Skeletal muscle tissue (tissue), 4 donors: ENCODE measurements around the gene SRSF1. TPM values are rescaled to one million over a fixed set of nuclear protein-coding genes. Genes with fewer than 3 reads are reported as not detected.
"Not testable (repeated sequence)": the region's sequence is repeated elsewhere in the genome, so short reads cannot be mapped to it uniquely, and the experiment has no call there.

Source experiments
- H3K27ac ChIP-seq: one replicate; pipeline ENCODE4 v1.7.0; 2013; ENCODE audit warnings: mild to moderate bottlenecking, low read depth, low read length, inconsistent platforms
- H3K27me3 ChIP-seq, 3 donors: one replicate each; pipeline ENCODE4 v1.7.0; 2013; ENCODE audit warnings: low read length in 3 of 3; ENCODE audit not compliant: control insufficient read depth in 3 of 3, insufficient read depth in 3 of 3
- H3K36me3 ChIP-seq, 3 donors: one replicate each; pipeline ENCODE4 v1.7.0; 2013; ENCODE audit warnings: low read length in 3 of 3; ENCODE audit not compliant: control insufficient read depth in 3 of 3, insufficient read depth in 3 of 3
- H3K4me1 ChIP-seq, 3 donors: one replicate each; pipeline ENCODE4 v1.7.0; 2013; ENCODE audit warnings: low read length in 3 of 3, mild to moderate bottlenecking in 3 of 3; ENCODE audit not compliant: control insufficient read depth in 3 of 3, insufficient read depth in 3 of 3
- H3K4me3 ChIP-seq, 3 donors: one replicate each; pipeline ENCODE4 v1.7.0; 2013; ENCODE audit warnings: low read length in 3 of 3
- H3K9ac ChIP-seq, 3 donors: one replicate each; pipeline ENCODE4 v1.7.0; 2013; ENCODE audit warnings: low read length in 3 of 3, mild to moderate bottlenecking in 3 of 3, moderate library complexity in 2 of 3, low read depth in 1 of 3
- H3K9me3 ChIP-seq, 3 donors: one replicate each; pipeline ENCODE4 v1.7.0; 2013; ENCODE audit warnings: low read length in 3 of 3; ENCODE audit not compliant: control insufficient read depth in 3 of 3
- total RNA-seq: library from RNA; depleted of rRNA; stranded (reverse); fragments of >200 nt; gene quantifications from one replicate; pipeline ENCODE4 v1.2.3, GENCODE V29; 2014
- donor health status: Osteomylitis.

The SRSF1 gene
- total RNA-seq, 1 donor from 2014 or later, result 224 TPM

GRCh38 chr17:58046239-58047094, 39.4 kb upstream of the SRSF1 start:
- Histone ChIP-seq H3K4me1 (no peaks in the 10 kb centered on the region), H3K4me3 (no peak overlapping the region), H3K27ac (no peak overlapping the region), H3K27me3 (peaks cover 0 to 3% (median 0%) of the 10 kb centered on the region in 3 donors), H3K9ac (no peak overlapping the region), H3K36me3 (no peaks in the 10 kb centered on the region), H3K9me3 (no peaks in the 10 kb centered on the region)

- not testable (repeated sequence) for H3K4me3 ChIP-seq, H3K4me1 ChIP-seq, H3K9ac ChIP-seq, H3K9me3 ChIP-seq, H3K27ac ChIP-seq, H3K36me3 ChIP-seq, H3K27me3 ChIP-seq
Measured at GRCh38 chr17:58044256-58044655, 37.2 kb upstream of the SRSF1 start.

- Histone ChIP-seq H3K9ac (no peak overlapping the region), H3K27me3 (peaks cover 0 to 6% (median 0%) of the 10 kb centered on the region in 3 donors), H3K4me1 (no peaks in the 10 kb centered on the region), H3K36me3 (no peaks in the 10 kb centered on the region), H3K27ac (no peak overlapping the region), H3K9me3 (no peaks in the 10 kb centered on the region), H3K4me3 (no peak overlapping the region)
Measured at GRCh38 chr17:58043221-58044181, 36.5 kb upstream of the SRSF1 start.

- Histone ChIP-seq H3K36me3 (no peaks in the 10 kb centered on the region), H3K27me3 (peaks cover 0 to 6% (median 0%) of the 10 kb centered on the region in 3 donors), H3K9ac (no peak overlapping the region), H3K9me3 (no peaks in the 10 kb centered on the region), H3K27ac (no peak overlapping the region), H3K4me1 (no peaks in the 10 kb centered on the region), H3K4me3 (no peak overlapping the region)
Measured at GRCh38 chr17:58041161-58041560, 34.1 kb upstream of the SRSF1 start.

- Histone ChIP-seq H3K9me3 (no peaks in the 10 kb centered on the region), H3K27me3 (peaks cover 0 to 6% (median 0%) of the 10 kb centered on the region in 3 donors), H3K4me3 (no peak overlapping the region), H3K9ac (no peak overlapping the region), H3K36me3 (no peaks in the 10 kb centered on the region), H3K4me1 (no peaks in the 10 kb centered on the region), H3K27ac (no peak overlapping the region)
Measured at GRCh38 chr17:58040386-58040785, 33.3 kb upstream of the SRSF1 start.

GRCh38 chr17:58039975-58040374, 32.9 kb upstream of the SRSF1 start:
- Histone ChIP-seq H3K36me3 (no peaks in the 10 kb centered on the region), H3K27ac (no peak overlapping the region), H3K9me3 (no peaks in the 10 kb centered on the region)

GRCh38 chr17:58032691-58033415, 25.8 kb upstream of the SRSF1 start:
- Histone ChIP-seq H3K9me3 (no peaks in the 10 kb centered on the region), H3K27me3 (peaks cover 0 to 3% (median 0%) of the 10 kb centered on the region in 3 donors), H3K36me3 (no peaks in the 10 kb centered on the region), H3K27ac (no peak overlapping the region), H3K9ac (no peak overlapping the region), H3K4me1 (no peaks in the 10 kb centered on the region), H3K4me3 (no peak overlapping the region)

More at GRCh38 chr17:58039975-58040374, 32.9 kb upstream of the SRSF1 start:
- Histone ChIP-seq H3K4me1 (no peaks in the 10 kb centered on the region), H3K4me3 (no peak overlapping the region), H3K27me3 (peaks cover 0 to 6% (median 0%) of the 10 kb centered on the region in 3 donors), H3K9ac (no peak overlapping the region)

- H3K4me1 ChIP-seq, result no peaks in the 10 kb centered on the region
- no peaks in the 10 kb centered on the region for H3K9me3 ChIP-seq
- peaks cover 0 to 5% (median 3%) of the 10 kb centered on the region in 3 donors for H3K27me3 ChIP-seq
- H3K36me3 ChIP-seq, result no peaks in the 10 kb centered on the region
- no peak overlapping the region for H3K4me3 ChIP-seq
- H3K27ac ChIP-seq, result no peak overlapping the region
- no peak overlapping the region for H3K9ac ChIP-seq
Measured at GRCh38 chr17:58028578-58028977, 21.5 kb upstream of the SRSF1 start.

- Histone ChIP-seq H3K36me3 (no peaks in the 10 kb centered on the region), H3K27ac (no peak overlapping the region), H3K4me3 (no peak overlapping the region), H3K4me1 (no peaks in the 10 kb centered on the region), H3K27me3 (peaks cover 0 to 3% (median 0%) of the 10 kb centered on the region in 3 donors), H3K9ac (no peak overlapping the region), H3K9me3 (no peaks in the 10 kb centered on the region)
Measured at GRCh38 chr17:58020401-58020800, 13.4 kb upstream of the SRSF1 start.
